HAP-1 (cell line): ENCODE data around the gene LGR5.

Source experiments
- DNase-seq, 2 experiments: peaks; one replicate each; pipeline ENCODE4 v3.0.0-alpha.2; 2016 to 2020; ENCODE audit warnings: low spot score in 2 of 2
- H3K27me3 ChIP-seq: fragments of 250-450 bp; sonication (Bioruptor Pico); 2 replicates; pipeline ENCODE4 v1.5.1; 2020; ENCODE audit warnings: low read depth, mild to moderate bottlenecking, moderate library complexity
- H3K36me3 ChIP-seq: fragments of 250-450 bp; sonication (Bioruptor Pico); replicated peaks from 2 replicates; pipeline ENCODE4 v1.5.1; 2020; ENCODE audit warnings: mild to moderate bottlenecking
- H3K4me1 ChIP-seq: fragments of 250-450 bp; sonication (Bioruptor Pico); 2 replicates; pipeline ENCODE4 v1.5.1; 2020; ENCODE audit warnings: mild to moderate bottlenecking
- H3K4me3 ChIP-seq: fragments of 250-450 bp; sonication (Bioruptor Pico); 2 replicates; pipeline ENCODE4 v1.5.1; 2020; ENCODE audit warnings: mild to moderate bottlenecking, moderate library complexity
- H3K9me3 ChIP-seq: fragments of 250-450 bp; sonication (Bioruptor Pico); 2 replicates; pipeline ENCODE4 v1.5.1; 2020; ENCODE audit warnings: mild to moderate bottlenecking, moderate library complexity
- in situ Hi-C: fragments of 300-500 bp; cut with MboI; formaldehyde crosslinking; loops from 3 replicates; pipeline ENCODE4 v1.14.3; 2020; ENCODE audit warnings: low sequenced_read_pairs, inconsistent platforms, mixed read lengths

Gene LGR5

GRCh38 chr12:71439613-71440344 is at the start of gene LGR5:
TSS of gene LGR5 (plus strand) at chr12:71439798. CDS start at chr12:71440081, 283 bp downstream.
- H3K27me3 ChIP-seq = peaks cover 65% of the 10 kb centered on the region
- peak in 1 of 2 experiments; percentile 52 for DNase-seq
- peak within 1 kb of the TSS; percentile 9 for H3K4me3 ChIP-seq
- peaks cover 3% of the 10 kb centered on the region; the same call in 1 of the 2 replicates for H3K4me1 ChIP-seq
- in situ Hi-C loops = loop anchor here (25.0 kb wide), 1 partner anchor 198 kb away; no protein-coding TSS in a partner anchor
- no peaks in the 10 kb centered on the region for H3K36me3 ChIP-seq
- H3K9me3 ChIP-seq = no peaks in the 10 kb centered on the region

- peak; percentile 15 to 57 for DNase-seq
- Histone ChIP-seq H3K4me3 (no peak overlapping the region), H3K4me1 (no peaks in the 10 kb centered on the region), H3K36me3 (no peaks in the 10 kb centered on the region), H3K27me3 (no peaks in the 10 kb centered on the region), H3K9me3 (no peaks in the 10 kb centered on the region)
- in situ Hi-C loops = no loop called here
Measured at GRCh38 chr12:71392521-71393145, 47.0 kb upstream of the LGR5 start.

GRCh38 chr12:71393625-71394024 is 46.0 kb upstream of the LGR5 start:
- in situ Hi-C loops = no loop called here
- no peaks in the 10 kb centered on the region for H3K27me3 ChIP-seq
- no peaks in the 10 kb centered on the region for H3K9me3 ChIP-seq
- no peak for DNase-seq
- H3K4me1 ChIP-seq = peaks cover 3% of the 10 kb centered on the region; the same call in 1 of the 2 replicates
- no peaks in the 10 kb centered on the region for H3K36me3 ChIP-seq
- H3K4me3 ChIP-seq = no peak overlapping the region

GRCh38 chr12:71397433-71397954 is 42.1 kb upstream of the LGR5 start:
- H3K4me1 ChIP-seq = peaks cover 3% of the 10 kb centered on the region; the same call in 1 of the 2 replicates
- no peaks in the 10 kb centered on the region for H3K36me3 ChIP-seq
- no peak overlapping the region for H3K4me3 ChIP-seq
- DNase-seq = no peak
- in situ Hi-C loops = no loop called here
- no peaks in the 10 kb centered on the region for H3K9me3 ChIP-seq
- H3K27me3 ChIP-seq = no peaks in the 10 kb centered on the region

GRCh38 chr12:71399197-71399596 is 40.4 kb upstream of the LGR5 start:
- H3K4me3 ChIP-seq = no peak overlapping the region
- H3K9me3 ChIP-seq = no peaks in the 10 kb centered on the region
- peaks cover 3% of the 10 kb centered on the region; the same call in 1 of the 2 replicates for H3K4me1 ChIP-seq
- no peak for DNase-seq
- H3K27me3 ChIP-seq = no peaks in the 10 kb centered on the region
- in situ Hi-C loops = no loop called here
- H3K36me3 ChIP-seq = no peaks in the 10 kb centered on the region

GRCh38 chr12:71400481-71400880 is 39.1 kb upstream of the LGR5 start:
- Histone ChIP-seq H3K9me3 (no peaks in the 10 kb centered on the region), H3K4me1 (peaks cover 3% of the 10 kb centered on the region; the same call in 1 of the 2 replicates), H3K27me3 (no peaks in the 10 kb centered on the region), H3K36me3 (no peaks in the 10 kb centered on the region), H3K4me3 (no peak overlapping the region)
- DNase-seq = no peak
- in situ Hi-C loops = no loop called here

GRCh38 chr12:71405884-71406283 is 33.7 kb upstream of the LGR5 start:
- no peaks in the 10 kb centered on the region for H3K4me1 ChIP-seq
- in situ Hi-C loops = no loop called here
- no peaks in the 10 kb centered on the region for H3K9me3 ChIP-seq
- no peak for DNase-seq
- no peaks in the 10 kb centered on the region for H3K36me3 ChIP-seq
- H3K4me3 ChIP-seq = no peak overlapping the region
- no peaks in the 10 kb centered on the region for H3K27me3 ChIP-seq

GRCh38 chr12:71407732-71408131 is 31.9 kb upstream of the LGR5 start:
- no peak for DNase-seq
- in situ Hi-C loops = no loop called here
- no peaks in the 10 kb centered on the region for H3K9me3 ChIP-seq
- no peak overlapping the region for H3K4me3 ChIP-seq
- no peaks in the 10 kb centered on the region for H3K4me1 ChIP-seq
- H3K36me3 ChIP-seq = no peaks in the 10 kb centered on the region
- H3K27me3 ChIP-seq = no peaks in the 10 kb centered on the region

- Histone ChIP-seq H3K27me3 (no peaks in the 10 kb centered on the region), H3K4me3 (no peak overlapping the region), H3K4me1 (no peaks in the 10 kb centered on the region), H3K36me3 (no peaks in the 10 kb centered on the region), H3K9me3 (no peaks in the 10 kb centered on the region)
- in situ Hi-C loops = loop anchor here (10.0 kb wide), 1 partner anchor 334 kb away; no protein-coding TSS in a partner anchor
- no peak for DNase-seq
Measured at GRCh38 chr12:71410844-71411243, 28.8 kb upstream of the LGR5 start.

GRCh38 chr12:71411635-71412034 is 28.0 kb upstream of the LGR5 start:
- Histone ChIP-seq H3K27me3 (no peaks in the 10 kb centered on the region), H3K4me3 (no peak overlapping the region), H3K4me1 (no peaks in the 10 kb centered on the region), H3K9me3 (no peaks in the 10 kb centered on the region), H3K36me3 (no peaks in the 10 kb centered on the region)
- in situ Hi-C loops = loop anchor here (10.0 kb wide), 1 partner anchor 333 kb away; no protein-coding TSS in a partner anchor
- DNase-seq = no peak

- Histone ChIP-seq H3K36me3 (no peaks in the 10 kb centered on the region), H3K4me3 (no peak overlapping the region), H3K9me3 (no peaks in the 10 kb centered on the region), H3K27me3 (no peaks in the 10 kb centered on the region), H3K4me1 (no peaks in the 10 kb centered on the region)
- peak; percentile 51 to 52 for DNase-seq
- in situ Hi-C loops = loop anchor here (10.0 kb wide), 1 partner anchor 329 kb away; no protein-coding TSS in a partner anchor
Measured at GRCh38 chr12:71415336-71416231, 24.0 kb upstream of the LGR5 start.

GRCh38 chr12:71417181-71417580 is 22.4 kb upstream of the LGR5 start:
- H3K9me3 ChIP-seq = no peaks in the 10 kb centered on the region
- in situ Hi-C loops = loop anchor here (10.0 kb wide), 1 partner anchor 328 kb away; no protein-coding TSS in a partner anchor
- H3K36me3 ChIP-seq = no peaks in the 10 kb centered on the region
- H3K27me3 ChIP-seq = no peaks in the 10 kb centered on the region
- no peak overlapping the region for H3K4me3 ChIP-seq
- no peak for DNase-seq
- H3K4me1 ChIP-seq = no peaks in the 10 kb centered on the region

GRCh38 chr12:71420775-71421406 is 18.7 kb upstream of the LGR5 start:
- in situ Hi-C loops = no loop called here
- Histone ChIP-seq H3K4me3 (no peak overlapping the region), H3K4me1 (no peaks in the 10 kb centered on the region), H3K36me3 (no peaks in the 10 kb centered on the region), H3K9me3 (no peaks in the 10 kb centered on the region), H3K27me3 (peaks cover 7% of the 10 kb centered on the region)
- DNase-seq = no peak
